ENCODE measurements around the gene GGT1.
"Not testable (repeated sequence)": the region's sequence is repeated elsewhere in the genome, so short reads cannot be mapped to it uniquely, and the experiment has no call there.

Gene GGT1

DNA sequence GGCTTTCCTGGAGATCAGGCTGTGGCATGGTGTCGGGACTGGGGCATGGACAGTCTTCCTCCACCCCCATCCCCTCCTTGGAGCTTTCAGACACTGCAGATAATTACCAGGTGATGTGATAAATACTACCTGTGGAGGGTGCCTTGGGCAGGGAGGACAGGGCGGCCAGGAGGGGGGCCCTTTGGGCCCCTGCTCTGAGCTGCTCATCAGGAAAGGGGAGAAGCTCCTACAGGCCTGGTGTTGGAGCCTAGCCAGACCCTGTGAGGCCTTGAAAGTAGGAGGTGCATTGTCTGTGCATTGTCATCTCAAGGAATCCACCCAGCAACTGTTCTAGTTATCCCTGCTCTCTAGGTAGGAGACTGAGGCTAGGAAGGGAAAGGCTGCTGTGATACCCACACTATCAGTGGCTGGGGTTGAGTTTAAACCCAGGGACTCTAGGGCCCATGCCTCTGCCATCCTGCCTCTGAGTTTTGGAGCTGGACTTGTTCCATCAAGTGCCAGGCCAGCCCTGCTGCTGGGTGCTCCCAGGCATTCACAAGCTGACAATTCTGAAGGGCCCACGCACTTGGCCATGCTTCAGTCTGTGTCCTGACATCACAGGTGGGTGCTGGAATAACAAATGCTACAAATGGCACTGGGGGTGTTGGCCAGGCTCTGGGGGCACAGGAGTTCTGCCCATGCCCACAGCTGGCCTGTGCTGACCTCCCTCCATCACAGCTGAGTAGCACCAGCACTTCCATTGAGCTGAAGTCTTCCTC, 2.9 kb upstream of the GGT1 start:
- DNase-seq (ENCODE audit: low read depth), result peak; percentile 50

DNA sequence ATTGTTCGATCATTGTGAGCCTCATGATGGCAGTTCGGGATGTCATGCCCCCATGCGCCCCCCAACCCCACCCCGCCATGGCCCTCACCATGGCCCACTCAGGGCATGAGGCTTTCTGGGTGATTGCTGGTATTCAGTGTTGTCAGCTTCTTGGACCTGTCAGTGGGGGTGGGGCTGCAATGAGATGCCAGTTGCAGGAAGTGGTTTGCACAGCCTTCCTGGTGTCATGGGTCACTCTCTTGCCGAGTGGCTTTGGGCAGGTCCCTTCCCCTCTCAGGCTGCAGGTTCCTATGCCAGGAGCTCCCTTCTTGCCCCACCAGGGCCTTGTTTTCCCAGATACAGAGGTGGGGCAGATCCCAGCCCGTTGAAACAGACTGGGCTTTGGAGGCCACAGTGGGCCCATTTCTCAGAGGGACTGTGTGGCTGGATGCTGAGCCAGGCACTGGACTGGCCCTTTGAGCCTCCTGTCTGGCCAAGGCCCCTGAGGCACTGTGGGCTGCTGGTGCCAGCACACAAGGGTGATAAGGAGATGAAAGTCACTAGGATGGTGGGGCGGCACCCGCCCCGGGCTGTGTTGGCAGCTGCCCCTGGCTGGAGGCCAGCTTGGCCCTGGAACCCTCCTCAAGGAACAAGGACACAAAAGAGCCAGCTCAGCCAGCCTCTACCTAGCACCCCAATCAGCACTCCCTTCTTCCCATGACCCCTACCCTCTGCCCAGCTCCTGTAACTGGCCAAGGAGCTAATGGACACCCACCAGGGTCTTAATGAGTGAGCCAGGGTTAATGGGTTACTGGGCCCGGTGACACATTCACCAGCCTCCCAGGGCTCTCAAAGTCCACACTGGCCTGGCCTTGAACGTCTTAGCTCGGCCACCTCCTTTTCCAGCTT, 1.5 kb upstream of the GGT1 start:
- DNase-seq (ENCODE audit: low read depth), result peak; percentile 16

DNA sequence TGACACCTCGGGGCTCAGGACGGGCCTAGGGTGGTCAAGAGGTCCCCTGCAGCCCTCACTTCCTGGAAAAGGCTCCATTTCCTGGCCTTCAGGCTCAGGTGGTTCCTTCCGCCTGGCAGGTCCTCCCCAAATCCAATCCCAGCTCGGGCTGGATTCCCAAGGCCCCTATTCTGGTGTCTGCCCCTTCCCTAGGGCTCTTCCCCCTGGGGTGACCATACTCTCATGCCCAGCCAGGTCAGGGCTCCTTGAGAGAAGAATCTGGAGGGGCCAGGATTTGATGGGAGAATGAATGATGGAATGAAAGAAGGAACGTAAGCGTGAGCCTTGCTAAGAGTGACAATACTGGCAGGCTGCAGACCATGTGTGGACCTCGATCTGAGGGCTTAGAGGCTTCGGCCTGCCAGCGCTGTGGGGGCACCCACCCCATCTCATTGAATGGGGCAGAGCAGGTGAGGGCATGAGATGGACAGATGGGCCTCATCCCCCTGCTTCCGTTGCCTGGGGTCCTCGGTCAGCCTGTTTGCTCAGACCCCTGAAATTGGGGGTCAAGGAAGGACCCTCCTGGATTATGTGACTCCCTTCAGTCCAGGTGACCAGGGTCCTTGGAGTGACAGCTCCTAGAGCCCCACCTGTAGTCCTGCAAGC, 766 bp upstream of the GGT1 start:
- DNase-seq (ENCODE audit: low read depth), result not testable (repeated sequence)

GRCh38 chr22:24603770-24604629, 1.0 kb downstream of the GGT1 start:
- peak; percentile 22 for DNase-seq (ENCODE audit: low read depth)

GRCh38 chr22:24606340-24606739, 3.3 kb downstream of the GGT1 start:
- DNase-seq (ENCODE audit: low read depth), result not testable (repeated sequence)

- peak; percentile 39 for DNase-seq (ENCODE audit: low read depth)
These were observed 4.5 kb downstream of the GGT1 start for GRCh38 chr22:24607429-24607983.

- not testable (repeated sequence) for DNase-seq (ENCODE audit: low read depth)
These were observed 5.3 kb downstream of the GGT1 start for GRCh38 chr22:24608327-24608726.

DNA sequence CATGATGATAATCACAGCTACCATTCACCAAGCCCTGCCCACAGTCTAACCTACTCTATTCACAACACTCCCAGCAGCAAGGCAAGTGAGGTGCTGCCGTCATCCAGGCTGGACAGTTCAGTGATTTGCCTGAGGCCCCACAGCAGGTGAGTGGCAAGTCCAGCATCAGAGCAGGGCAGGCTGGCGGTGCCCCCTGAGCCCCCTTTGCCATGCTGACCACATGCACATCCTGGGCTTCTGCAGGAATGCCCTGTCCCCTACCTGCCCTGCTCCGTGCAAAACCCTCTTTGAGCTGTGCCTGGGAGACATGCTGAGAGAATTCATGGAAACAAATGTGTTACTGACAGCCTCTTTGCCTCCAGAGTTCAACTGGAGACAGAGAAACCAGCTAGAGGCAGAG, 6.9 kb downstream of the GGT1 start:
- DNase-seq (ENCODE audit: low read depth), result not testable (repeated sequence)

GRCh38 chr22:24614794-24615193, 11.8 kb downstream of the GGT1 start:
- DNase-seq (ENCODE audit: low read depth), result not testable (repeated sequence)

GRCh38 chr22:24621244-24621643, 18.3 kb downstream of the GGT1 start:
- not testable (repeated sequence) for DNase-seq (ENCODE audit: low read depth)

DNA sequence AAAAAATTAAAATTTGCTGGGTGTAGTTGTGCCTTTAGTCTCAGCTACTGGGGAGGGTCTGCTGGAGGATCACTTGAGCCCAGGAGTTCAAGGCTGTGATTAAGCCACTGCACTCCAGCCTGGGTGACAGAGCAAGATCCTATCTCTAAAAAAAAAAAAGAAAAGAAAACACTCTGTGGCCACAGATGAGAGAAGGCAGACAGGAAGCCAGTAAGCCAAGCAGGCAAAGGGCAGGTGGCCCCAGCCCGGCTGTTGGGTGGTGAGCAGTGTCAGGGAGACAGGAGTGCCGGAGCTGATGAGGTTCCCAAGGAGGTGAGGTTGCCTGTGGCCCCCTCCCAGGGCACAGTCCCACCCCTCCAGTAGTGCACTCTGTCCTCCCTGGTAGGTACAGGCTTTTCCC, 19.6 kb downstream of the GGT1 start:
- peak; percentile 10 for DNase-seq (ENCODE audit: low read depth)

- DNase-seq (ENCODE audit: low read depth), result not testable (repeated sequence)
These were observed 24.9 kb downstream of the GGT1 start for GRCh38 chr22:24627911-24628310.

DNA sequence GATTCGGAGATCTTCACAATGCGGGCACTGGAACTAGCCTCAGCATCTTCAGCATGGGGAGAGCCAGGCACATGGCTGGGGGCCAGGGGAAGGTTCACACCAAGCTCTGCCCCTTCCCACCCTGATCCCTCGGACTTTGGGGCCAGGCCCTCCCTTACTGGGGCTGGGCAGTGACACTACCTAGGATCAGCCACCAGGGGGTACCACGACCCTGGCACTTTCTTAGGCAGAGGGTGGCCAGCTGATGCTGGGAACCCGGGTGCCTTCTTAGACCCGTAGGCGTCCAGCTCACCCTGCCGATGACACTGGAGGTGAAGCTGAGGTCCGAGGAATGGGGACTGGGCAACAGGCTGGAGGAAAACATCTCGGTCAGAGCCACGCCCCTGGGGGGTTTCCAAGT, 26.1 kb downstream of the GGT1 start:
- DNase-seq (ENCODE audit: low read depth), result peak; percentile 38

GRCh38 chr22:24630812-24631427, 27.9 kb downstream of the GGT1 start:
- not testable (repeated sequence) for DNase-seq (ENCODE audit: low read depth)

GRCh38 chr22:24631430-24632122, 28.6 kb downstream of the GGT1 start:
- peak; percentile 8 for DNase-seq (ENCODE audit: low read depth)

DNA sequence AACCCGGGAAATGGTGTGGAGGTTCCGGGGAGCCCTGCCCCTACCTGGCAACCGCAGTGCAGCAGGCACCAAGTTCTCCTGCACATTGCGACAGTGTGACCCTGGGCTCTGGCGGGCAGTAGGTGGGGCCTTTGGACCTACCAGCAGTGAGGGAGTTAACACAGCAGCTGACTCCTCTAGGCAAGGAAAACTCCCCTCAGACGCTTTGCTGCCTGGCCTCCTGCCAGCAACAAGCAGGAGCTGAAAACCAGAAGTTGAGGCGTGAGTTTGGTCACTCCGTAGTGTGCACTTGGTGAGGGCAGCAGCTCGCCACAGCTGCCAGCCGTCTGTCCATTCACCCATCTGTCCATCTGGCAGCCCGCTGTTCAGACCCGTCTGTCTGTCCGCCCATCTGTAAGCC, 29.6 kb downstream of the GGT1 start:
- DNase-seq (ENCODE audit: low read depth), result peak; percentile 4

- DNase-seq (ENCODE audit: low read depth), result not testable (repeated sequence)
These were observed 30.4 kb downstream of the GGT1 start for GRCh38 chr22:24633231-24634023.

GRCh38 chr22:24634776-24635389, 31.9 kb downstream of the GGT1 start:
- DNase-seq (ENCODE audit: low read depth), result not testable (repeated sequence)

DNA sequence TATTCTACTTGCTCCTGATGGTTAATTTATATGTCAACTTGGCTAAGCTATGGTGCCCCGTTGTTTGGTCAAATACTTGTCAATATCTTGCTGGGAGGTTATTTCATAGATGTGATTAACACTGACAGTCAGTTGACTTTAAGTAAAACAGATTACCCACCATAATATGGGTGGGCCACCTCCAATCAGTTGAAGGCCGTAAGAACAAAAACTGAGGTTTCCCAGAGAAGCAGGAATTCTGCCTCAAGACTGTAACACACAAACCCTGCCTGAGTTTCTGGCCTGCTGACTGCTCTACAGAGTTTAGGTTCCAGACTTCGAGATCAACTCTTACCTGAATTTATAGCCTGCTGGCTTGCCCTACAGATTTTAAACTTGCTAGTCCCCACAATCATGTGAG, 33.5 kb downstream of the GGT1 start:
- DNase-seq (ENCODE audit: low read depth), result not testable (repeated sequence)
